H9 (cell line): ENCODE results near the gene NEAT1. TPM values are rescaled to one million over a fixed set of nuclear protein-coding genes. Genes with fewer than 3 reads are reported as not detected.

ENCODE experiments used
- DNase-seq: peaks from one replicate; pipeline ENCODE4 v3.0.0-alpha.2; 2017
- H2AFZ ChIP-seq: one replicate; pipeline ENCODE4 v1.6.1; 2013; ENCODE audit warnings: mild to moderate bottlenecking, low read length, control low read depth, moderate library complexity
- H2AK5ac ChIP-seq: 2 replicates; pipeline ENCODE4 v1.6.1; 2013; ENCODE audit warnings: low read length, control low read depth, mixed read lengths; ENCODE audit not compliant: insufficient read length
- H2BK120ac ChIP-seq: one replicate; pipeline ENCODE4 v1.6.1; 2013; ENCODE audit warnings: low read depth, mild to moderate bottlenecking, low read length, control low read depth, inconsistent platforms; ENCODE audit not compliant: poor library complexity, severe bottlenecking
- H2BK12ac ChIP-seq: 2 replicates; pipeline ENCODE4 v1.6.1; 2013; ENCODE audit warnings: low read length, control low read depth, mixed read lengths, low read depth; ENCODE audit not compliant: insufficient read length
- H2BK15ac ChIP-seq: 2 replicates; pipeline ENCODE4 v1.6.1; 2013; ENCODE audit warnings: low read depth, low read length, control low read depth
- H2BK20ac ChIP-seq: one replicate; pipeline ENCODE4 v1.6.1; 2013; ENCODE audit warnings: low read depth, mild to moderate bottlenecking, low read length, control low read depth, inconsistent platforms; ENCODE audit not compliant: poor library complexity, severe bottlenecking
- H2BK5ac ChIP-seq: 2 replicates; pipeline ENCODE4 v1.6.1; 2013; ENCODE audit warnings: low read length, control low read depth, mixed read lengths; ENCODE audit not compliant: insufficient read length
- H3K14ac ChIP-seq: 2 replicates; pipeline ENCODE4 v1.6.1; 2013; ENCODE audit warnings: low read length, control low read depth; ENCODE audit not compliant: insufficient read depth
- H3K18ac ChIP-seq: 2 replicates; pipeline ENCODE4 v1.6.1; 2013; ENCODE audit warnings: low read depth, mild to moderate bottlenecking, mixed read lengths, low read length, control low read depth; ENCODE audit not compliant: insufficient read length
- H3K23ac ChIP-seq: 2 replicates; pipeline ENCODE4 v1.6.1; 2013; ENCODE audit warnings: low read length, control low read depth, mixed read lengths, low read depth; ENCODE audit not compliant: insufficient read length
- H3K23me2 ChIP-seq: 2 replicates; pipeline ENCODE4 v1.6.1; 2013; ENCODE audit warnings: low read depth, mild to moderate bottlenecking, mixed read lengths, low read length, control low read depth; ENCODE audit not compliant: insufficient read length, poor library complexity, severe bottlenecking
- H3K27ac ChIP-seq: 2 replicates; pipeline ENCODE4 v1.5.1; 2013; ENCODE audit warnings: low read length, control low read depth, mixed read lengths, low read depth; ENCODE audit not compliant: insufficient read length
- H3K27me3 ChIP-seq: 2 replicates; pipeline ENCODE4 v1.6.1; 2013; ENCODE audit warnings: low read length, control low read depth, inconsistent platforms; ENCODE audit not compliant: insufficient read depth
- H3K4ac ChIP-seq: 2 replicates; pipeline ENCODE4 v1.6.1; 2013; ENCODE audit warnings: low read depth, mild to moderate bottlenecking, control low read depth, inconsistent platforms, low read length, moderate library complexity
- H3K4me1 ChIP-seq: 2 replicates; pipeline ENCODE4 v1.6.1; 2013; ENCODE audit warnings: low read length, control low read depth, inconsistent platforms; ENCODE audit not compliant: insufficient read depth
- H3K4me2 ChIP-seq: 2 replicates; pipeline ENCODE4 v1.6.1; 2013; ENCODE audit warnings: low read length, control low read depth, mixed read lengths; ENCODE audit not compliant: insufficient read length, insufficient read depth
- H3K56ac ChIP-seq: 2 replicates; pipeline ENCODE4 v1.6.1; 2013; ENCODE audit warnings: low read depth, mild to moderate bottlenecking, mixed read lengths, low read length, control low read depth; ENCODE audit not compliant: insufficient read length
- H3K79me1 ChIP-seq: 2 replicates; pipeline ENCODE4 v1.6.1; 2013; ENCODE audit warnings: low read depth, mild to moderate bottlenecking, moderate library complexity, low read length, control low read depth, inconsistent platforms; ENCODE audit not compliant: insufficient read depth, poor library complexity, severe bottlenecking
- H3K79me2 ChIP-seq: 2 replicates; pipeline ENCODE4 v1.6.1; 2013; ENCODE audit warnings: low read length, control low read depth, inconsistent platforms; ENCODE audit not compliant: insufficient read depth
- H3K9ac ChIP-seq: 2 replicates; pipeline ENCODE4 v1.6.1; 2013; ENCODE audit warnings: low read length, control low read depth, mixed read lengths; ENCODE audit not compliant: insufficient read length; ENCODE audit errors: extremely low read depth
- H3K9me3 ChIP-seq: one replicate; pipeline ENCODE4 v1.6.1; 2013; ENCODE audit warnings: low read depth, low read length, inconsistent platforms; ENCODE audit not compliant: control insufficient read depth
- H3T11ph ChIP-seq: one replicate; pipeline ENCODE4 v1.6.1; 2013; ENCODE audit warnings: mild to moderate bottlenecking, low read length, control low read depth, inconsistent platforms
- H4K20me1 ChIP-seq: one replicate; pipeline ENCODE4 v1.6.1; 2013; ENCODE audit not compliant: control insufficient read depth, insufficient read length, insufficient read depth
- H4K5ac ChIP-seq: 2 replicates; pipeline ENCODE4 v1.6.1; 2013; ENCODE audit warnings: low read depth, mild to moderate bottlenecking, mixed read lengths, low read length, control low read depth; ENCODE audit not compliant: insufficient read length
- H4K8ac ChIP-seq: replicated peaks from 2 replicates; pipeline ENCODE4 v1.6.1; 2013; ENCODE audit warnings: low read length, control low read depth, mixed read lengths, low read depth; ENCODE audit not compliant: insufficient read length
- H4K91ac ChIP-seq: 2 replicates; pipeline ENCODE4 v1.6.1; 2013; ENCODE audit warnings: low read depth, mild to moderate bottlenecking, moderate library complexity, mixed read lengths, low read length, control low read depth; ENCODE audit not compliant: insufficient read length
- H3K27ac Mint-ChIP-seq, 3 experiments: 2 replicates in 2 of 3; 3 replicates in 1 of 3; pipeline ENCODE4 v1.8.0; 2020 to 2021; ENCODE audit warnings: mixed read lengths in 3 of 3, mild to moderate bottlenecking in 1 of 3, moderate library complexity in 1 of 3
- H3K27me3 Mint-ChIP-seq: 2 replicates; pipeline ENCODE4 v1.8.0; 2021; ENCODE audit warnings: low read depth, mild to moderate bottlenecking, moderate library complexity, mixed read lengths
- H3K36me3 Mint-ChIP-seq, 3 experiments: 2 replicates in 2 of 3; 3 replicates in 1 of 3; pipeline ENCODE4 v1.8.0; 2020 to 2021; ENCODE audit warnings: low read depth in 3 of 3, mixed read lengths in 3 of 3; ENCODE audit not compliant: insufficient read depth in 1 of 3
- H3K4me1 Mint-ChIP-seq, 2 experiments: 2 replicates each; pipeline ENCODE4 v1.8.0; 2020; ENCODE audit warnings: mixed read lengths in 2 of 2
- H3K4me3 Mint-ChIP-seq, 2 experiments: 2 replicates in 1 of 2; 3 replicates in 1 of 2; pipeline ENCODE4 v1.8.0; 2020 to 2021; ENCODE audit warnings: mild to moderate bottlenecking in 2 of 2, mixed read lengths in 2 of 2, moderate library complexity in 1 of 2
- H3K9me3 Mint-ChIP-seq, 2 experiments: 2 replicates in 1 of 2; 3 replicates in 1 of 2; pipeline ENCODE4 v1.8.0; 2020; ENCODE audit warnings: mild to moderate bottlenecking in 2 of 2, mixed read lengths in 2 of 2, moderate library complexity in 1 of 2
- CTCF ChIP-seq: fragments of 200-600 bp; sonication (generic); conservative IDR thresholded peaks from 3 replicates; pipeline ENCODE4 v1.8.0; 2021; ENCODE audit warnings: antibody characterized with exemption, mild to moderate bottlenecking
- WGBS: extraction: QIAGEN DNeasy Blood & Tissue Kit; methylation state at CpG from one replicate; pipeline ENCODE4 v1.1.7; 2013; ENCODE audit warnings: missing lambda C conversion rate, low lambda C conversion rate, mixed read lengths; ENCODE audit not compliant: insufficient read length; ENCODE audit errors: extremely low coverage; 5-methylcytosine and 5-hydroxymethylcytosine counted together
- total RNA-seq: library from RNA; stranded (reverse); gene quantifications from 2 replicates; pipeline ENCODE4 v1.2.1, GENCODE V29; 2021

NEAT1 gene
- total RNA-seq, 1 experiment from 2014 or later: 12.7 TPM

DNA sequence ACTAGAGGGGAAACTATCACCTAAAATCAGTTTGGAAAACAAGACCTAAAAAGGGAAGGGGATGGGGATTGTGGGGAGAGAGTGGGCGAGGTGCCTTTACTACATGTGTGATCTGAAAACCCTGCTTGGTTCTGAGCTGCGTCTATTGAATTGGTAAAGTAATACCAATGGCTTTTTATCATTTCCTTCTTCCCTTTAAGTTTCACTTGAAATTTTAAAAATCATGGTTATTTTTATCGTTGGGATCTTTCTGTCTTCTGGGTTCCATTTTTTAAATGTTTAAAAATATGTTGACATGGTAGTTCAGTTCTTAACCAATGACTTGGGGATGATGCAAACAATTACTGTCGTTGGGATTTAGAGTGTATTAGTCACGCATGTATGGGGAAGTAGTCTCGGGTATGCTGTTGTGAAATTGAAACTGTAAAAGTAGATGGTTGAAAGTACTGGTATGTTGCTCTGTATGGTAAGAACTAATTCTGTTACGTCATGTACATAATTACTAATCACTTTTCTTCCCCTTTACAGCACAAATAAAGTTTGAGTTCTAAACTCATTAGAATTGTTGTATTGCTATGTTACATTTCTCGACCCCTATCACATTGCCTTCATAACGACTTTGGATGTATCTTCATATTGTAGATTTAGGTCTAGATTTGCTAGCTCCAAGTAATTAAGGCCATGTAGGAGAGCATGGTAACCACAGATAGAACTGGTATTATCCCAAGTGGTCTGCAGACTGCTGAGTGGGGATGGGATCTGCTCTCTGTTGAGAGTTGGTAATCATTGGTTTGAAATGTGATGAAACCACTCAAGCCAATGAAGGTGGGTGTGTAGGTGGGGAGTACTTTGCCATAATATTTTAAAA lies 3.6 kb downstream of the NEAT1 start:
- Histone ChIP-seq H2BK5ac (no peak overlapping the region), H3K27me3 (no peaks in the 10 kb centered on the region), H3K14ac (no peak overlapping the region), H3K79me2 (peaks cover 2% of the 10 kb centered on the region; the same call in 1 of the 2 replicates), H4K91ac (no peak overlapping the region), H3K4me2 (no peak overlapping the region), H3K23me2 (peaks cover 13% of the 10 kb centered on the region), H3T11ph (no peak overlapping the region), H3K79me1 (no peaks in the 10 kb centered on the region), H3K18ac (no peak overlapping the region), H3K9ac (no peak overlapping the region), H3K4me1 (peaks cover 29% of the 10 kb centered on the region), H3K9me3 (no peaks in the 10 kb centered on the region), H4K8ac (no peak overlapping the region), H3K4ac (no peak overlapping the region), H4K5ac (no peak overlapping the region), H2BK12ac (no peak overlapping the region), H2BK120ac (no peak overlapping the region), H3K27ac (no peak overlapping the region), H2BK20ac (no peak overlapping the region), H2AK5ac (no peak overlapping the region), H4K20me1 (peaks cover 2% of the 10 kb centered on the region), H3K23ac (no peak overlapping the region), H3K56ac (no peak overlapping the region), H2AFZ (no peak overlapping the region), H2BK15ac (no peak overlapping the region)
- H3K4me1 Mint-ChIP-seq: peaks cover 74 to 78% of the 10 kb centered on the region in 2 experiments
- H3K27me3 Mint-ChIP-seq: peaks cover 1% of the 10 kb centered on the region; the same call in 1 of the 2 replicates
- H3K9me3 Mint-ChIP-seq: no peaks in the 10 kb centered on the region
- no CpG with 5 or more reads among the region's 9 CpGs for WGBS
- H3K4me3 Mint-ChIP-seq: no peak overlapping the region
- H3K36me3 Mint-ChIP-seq: no peaks in the 10 kb centered on the region
- peak overlapping the region in 1 of 3 experiments; percentile 24; a peak in 1 of 7 replicates for H3K27ac Mint-ChIP-seq
- DNase-seq: no peak
- no peak for TF ChIP-seq CTCF
